ENCODE results near the gene ROR1.

DNA sequence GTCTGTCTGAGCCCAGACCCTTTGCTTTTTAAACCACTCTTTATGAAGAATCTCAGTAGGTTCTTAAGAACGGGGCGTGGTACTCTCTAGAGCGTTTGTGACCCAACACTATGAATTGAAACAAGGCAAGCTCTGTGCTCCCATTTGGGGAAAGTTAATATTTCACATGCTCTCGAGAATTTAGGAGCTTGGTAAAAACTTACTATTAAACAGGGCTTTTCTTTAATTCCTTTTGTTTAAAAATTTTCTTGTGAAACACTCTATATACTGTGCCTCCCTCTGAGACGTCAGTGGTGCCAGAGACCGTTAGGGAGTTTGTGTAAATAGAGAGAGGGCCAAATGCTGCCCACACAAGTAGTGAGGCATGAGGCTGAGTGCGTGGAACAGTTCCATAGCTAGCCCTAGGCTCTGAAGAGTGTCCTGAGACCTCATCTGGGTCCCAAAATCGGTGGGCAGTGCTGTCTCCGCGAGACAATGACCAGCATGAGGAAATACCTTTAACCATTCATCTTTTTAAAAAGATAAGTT lies 144.7 kb downstream of the ROR1 start:
- TF ChIP-seq, protein P1, sequence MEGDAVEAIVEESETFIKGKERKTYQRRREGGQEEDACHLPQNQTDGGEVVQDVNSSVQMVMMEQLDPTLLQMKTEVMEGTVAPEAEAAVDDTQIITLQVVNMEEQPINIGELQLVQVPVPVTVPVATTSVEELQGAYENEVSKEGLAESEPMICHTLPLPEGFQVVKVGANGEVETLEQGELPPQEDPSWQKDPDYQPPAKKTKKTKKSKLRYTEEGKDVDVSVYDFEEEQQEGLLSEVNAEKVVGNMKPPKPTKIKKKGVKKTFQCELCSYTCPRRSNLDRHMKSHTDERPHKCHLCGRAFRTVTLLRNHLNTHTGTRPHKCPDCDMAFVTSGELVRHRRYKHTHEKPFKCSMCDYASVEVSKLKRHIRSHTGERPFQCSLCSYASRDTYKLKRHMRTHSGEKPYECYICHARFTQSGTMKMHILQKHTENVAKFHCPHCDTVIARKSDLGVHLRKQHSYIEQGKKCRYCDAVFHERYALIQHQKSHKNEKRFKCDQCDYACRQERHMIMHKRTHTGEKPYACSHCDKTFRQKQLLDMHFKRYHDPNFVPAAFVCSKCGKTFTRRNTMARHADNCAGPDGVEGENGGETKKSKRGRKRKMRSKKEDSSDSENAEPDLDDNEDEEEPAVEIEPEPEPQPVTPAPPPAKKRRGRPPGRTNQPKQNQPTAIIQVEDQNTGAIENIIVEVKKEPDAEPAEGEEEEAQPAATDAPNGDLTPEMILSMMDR (conservative IDR thresholded peaks at IDR 0.05; ENCODE audit: low read depth, low read length): no peak
- TF ChIP-seq POLR2A (IDR thresholded peaks at IDR 0.05; ENCODE audit: low read depth, low read length) (no peak), SMC3 (IDR thresholded peaks at IDR 0.05; ENCODE audit: low read depth, low read length) (no peak), NFE2L2 (IDR thresholded peaks at IDR 0.05; ENCODE audit: low read depth, low read length) (no peak), RAD21 (IDR thresholded peaks at IDR 0.05; ENCODE audit: low read length) (no peak), RCOR1 (IDR thresholded peaks at IDR 0.05; ENCODE audit: insufficient replicate concordance, low read length) (no peak), CHD1 (IDR thresholded peaks at IDR 0.05; ENCODE audit: low read depth, low read length) (no peak)
